Stimulated activated CD4-positive, alpha-beta T cell treated with anti-CD3 and anti-CD28 coated beads, Interleukin-2, amount 100 ng/mL, for 24 hours (primary cell): ENCODE results near the gene TM9SF1.
"Not testable (repeated sequence)": the region's sequence is repeated elsewhere in the genome, so short reads cannot be mapped to it uniquely, and the experiment has no call there.

ENCODE experiments used
- DNase-seq, 2 donors: peaks; one replicate each; pipeline ENCODE4 v3.0.0-alpha.2; 2020

The TM9SF1 gene

DNA sequence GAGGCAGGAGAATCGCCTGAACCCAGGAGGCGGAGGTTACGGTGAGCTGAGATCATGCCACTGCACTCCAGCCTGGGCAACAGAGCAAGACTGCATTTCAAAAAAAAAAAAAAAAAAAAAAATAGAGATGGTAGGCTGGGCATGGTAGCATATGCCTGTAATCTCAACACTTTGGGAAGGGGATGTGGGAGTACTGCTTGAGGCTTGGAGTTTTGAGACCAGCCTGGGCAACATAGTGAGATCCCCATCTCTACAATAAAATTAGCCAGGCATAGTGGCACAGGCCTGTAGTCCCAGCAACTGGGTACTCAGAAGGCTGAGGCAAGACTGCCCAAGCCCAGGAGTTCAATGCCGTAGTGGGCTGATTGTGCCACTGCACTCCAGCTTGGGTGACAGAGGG is 27.7 kb upstream of the TM9SF1 start:
- DNase-seq: not testable (repeated sequence)

DNA sequence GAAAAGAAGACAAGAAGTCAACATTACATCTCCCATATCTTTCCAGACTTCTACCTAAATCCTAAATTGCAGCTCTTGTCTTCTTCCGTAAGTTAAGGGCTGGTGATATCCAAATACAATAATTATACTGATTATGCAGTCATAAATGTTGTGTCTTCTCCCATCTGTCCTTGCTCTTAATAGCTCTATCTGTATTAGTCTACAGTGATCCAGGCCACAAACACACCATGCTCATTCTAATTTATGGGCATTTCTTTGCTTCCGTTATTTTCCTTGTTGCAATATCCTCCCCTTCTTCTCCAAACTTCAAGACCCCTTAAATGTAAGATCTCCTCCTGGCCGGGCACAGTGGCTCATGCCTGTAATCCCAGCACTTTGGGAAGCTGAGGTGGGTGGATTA is 24.3 kb upstream of the TM9SF1 start:
- no peak for DNase-seq

DNA sequence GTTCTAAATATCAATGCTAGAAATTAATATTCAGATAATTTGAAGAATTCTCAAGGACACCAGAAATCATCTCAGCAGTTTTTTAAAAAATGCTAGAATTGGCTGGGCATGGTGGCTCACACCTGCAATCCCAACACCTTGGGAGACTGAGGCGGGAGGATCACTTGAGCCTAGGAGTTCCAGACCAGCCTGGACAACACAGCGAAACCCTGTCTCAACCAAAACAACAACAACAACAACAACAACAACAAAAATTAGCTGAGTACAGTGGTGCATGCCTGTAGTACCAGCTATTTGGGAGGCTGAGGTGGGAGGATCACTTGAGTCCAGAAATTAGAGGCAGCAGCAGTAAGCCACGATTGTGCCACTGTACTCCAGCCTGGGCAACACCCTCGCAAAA is 23.8 kb upstream of the TM9SF1 start:
- DNase-seq: no peak

DNA sequence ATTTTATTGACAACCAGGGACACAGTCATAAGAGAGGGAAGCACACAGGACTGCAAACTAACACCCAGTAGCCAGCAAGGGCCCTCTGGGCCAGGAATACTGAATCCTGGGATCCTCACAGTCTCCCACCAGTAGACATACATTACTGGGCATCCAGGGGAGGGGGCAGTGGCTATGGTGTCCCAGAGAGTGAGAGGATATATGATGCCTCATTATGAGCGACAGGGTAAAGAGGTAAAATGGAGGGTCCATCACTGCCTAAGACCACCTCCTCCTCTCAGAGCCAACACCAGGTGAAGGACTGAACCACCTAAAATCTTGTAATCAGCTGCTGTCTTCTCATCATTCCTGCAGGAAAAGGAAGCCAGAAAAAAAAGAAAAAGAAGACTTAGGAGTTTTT is 21.6 kb upstream of the TM9SF1 start:
- DNase-seq: not testable (repeated sequence)

DNA sequence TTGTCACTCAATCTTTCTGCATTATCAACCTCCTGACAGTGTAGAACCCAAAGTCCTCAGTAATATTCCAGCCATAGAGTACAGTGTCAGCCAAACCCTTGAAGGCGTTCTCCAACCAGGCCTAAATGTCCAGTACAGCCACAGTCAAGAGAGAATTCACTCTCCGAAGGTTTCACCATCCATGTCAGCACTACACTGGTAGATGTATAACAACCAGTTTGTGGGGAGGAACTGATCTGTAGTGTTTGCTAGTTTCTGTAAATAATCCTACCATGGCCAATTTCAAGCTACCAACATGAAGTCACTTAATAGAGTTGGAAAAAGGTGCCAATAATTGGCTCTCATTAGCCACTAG is 21.1 kb upstream of the TM9SF1 start:
- no peak for DNase-seq

DNA sequence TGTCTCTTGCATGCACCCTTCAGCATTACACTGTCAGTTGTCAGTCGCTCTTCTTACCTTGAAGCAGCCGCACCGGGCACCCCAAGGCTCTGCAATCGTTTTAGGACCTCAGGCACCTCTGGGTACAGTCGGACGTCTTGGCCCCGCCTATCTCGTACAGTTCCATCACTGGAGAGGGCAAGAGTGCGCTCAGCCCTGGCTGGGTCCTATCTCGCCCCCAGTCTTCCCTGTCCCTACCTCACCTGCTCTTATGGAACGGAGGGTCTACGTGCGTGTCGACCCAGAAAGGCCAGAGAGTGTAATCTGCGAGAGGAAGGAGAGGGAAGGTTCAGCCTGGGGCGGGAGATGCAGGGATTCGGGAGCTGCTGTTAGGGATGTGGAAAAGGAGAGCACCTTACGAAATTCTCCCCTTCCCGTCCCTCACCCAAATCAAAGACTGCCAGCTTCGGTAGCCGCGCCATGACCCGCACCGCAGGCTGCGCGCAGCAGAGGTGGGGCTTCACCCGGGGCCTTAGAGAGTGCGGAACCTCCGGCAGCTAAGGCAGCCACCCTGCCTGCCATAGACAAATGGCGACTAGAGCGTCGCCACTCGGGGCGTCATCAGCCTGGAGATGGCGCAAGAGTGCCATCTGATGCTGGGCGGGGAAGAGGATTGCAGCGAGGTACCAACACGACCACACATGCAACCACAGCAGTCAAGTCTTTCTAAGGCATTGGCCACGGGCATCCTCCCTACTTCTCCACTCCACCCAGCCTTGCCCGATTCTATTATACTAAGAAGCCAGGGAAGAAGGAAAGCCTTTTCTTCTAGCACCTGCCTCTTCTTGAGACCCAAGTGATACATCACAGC is 20.5 kb upstream of the TM9SF1 start, which contains the start of gene MDP1:
Gene MDP1, minus strand, starts transcription at position 572 of the 850 bp plus-strand sequence. Its CDS starts 111 bp downstream, at position 461.
- DNase-seq: peak; percentile 84

DNA sequence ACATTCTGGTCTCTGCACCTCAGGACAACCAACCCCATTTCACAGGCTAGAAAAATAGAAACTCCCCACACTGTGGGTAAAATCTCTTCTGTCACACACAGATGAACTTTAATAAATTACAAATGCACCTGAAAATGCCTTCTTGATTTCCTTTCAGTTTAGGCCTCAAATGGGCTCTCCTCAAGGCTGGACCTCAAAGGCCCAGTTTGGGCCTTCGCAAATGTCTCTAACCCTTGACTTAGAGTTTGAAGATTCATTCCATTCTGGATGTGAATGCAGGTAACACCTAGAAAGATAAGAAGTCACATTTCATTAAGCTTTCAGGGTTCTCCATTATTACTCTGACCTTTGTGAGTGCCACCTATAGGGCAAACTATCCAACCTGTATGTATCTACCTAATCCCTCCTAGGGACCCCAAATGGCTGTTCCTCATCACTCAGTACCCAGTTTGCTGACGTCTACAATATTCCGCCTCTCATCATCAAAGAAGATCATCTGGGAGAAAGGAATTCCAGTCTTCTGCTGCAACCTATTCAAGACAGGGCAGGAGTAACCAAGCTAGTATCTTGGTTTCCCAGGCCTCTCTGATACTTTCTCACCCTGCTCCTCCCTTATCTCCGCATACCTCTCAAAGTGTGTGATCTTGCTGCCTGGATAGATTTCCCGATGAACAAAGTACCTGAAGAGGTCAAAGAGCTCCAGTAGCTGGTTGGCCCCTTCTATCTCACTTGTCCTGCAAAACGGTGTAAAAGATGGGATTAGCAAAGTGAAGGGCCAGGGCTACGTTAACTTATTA is 18.8 kb upstream of the TM9SF1 start:
- no peak for DNase-seq

DNA sequence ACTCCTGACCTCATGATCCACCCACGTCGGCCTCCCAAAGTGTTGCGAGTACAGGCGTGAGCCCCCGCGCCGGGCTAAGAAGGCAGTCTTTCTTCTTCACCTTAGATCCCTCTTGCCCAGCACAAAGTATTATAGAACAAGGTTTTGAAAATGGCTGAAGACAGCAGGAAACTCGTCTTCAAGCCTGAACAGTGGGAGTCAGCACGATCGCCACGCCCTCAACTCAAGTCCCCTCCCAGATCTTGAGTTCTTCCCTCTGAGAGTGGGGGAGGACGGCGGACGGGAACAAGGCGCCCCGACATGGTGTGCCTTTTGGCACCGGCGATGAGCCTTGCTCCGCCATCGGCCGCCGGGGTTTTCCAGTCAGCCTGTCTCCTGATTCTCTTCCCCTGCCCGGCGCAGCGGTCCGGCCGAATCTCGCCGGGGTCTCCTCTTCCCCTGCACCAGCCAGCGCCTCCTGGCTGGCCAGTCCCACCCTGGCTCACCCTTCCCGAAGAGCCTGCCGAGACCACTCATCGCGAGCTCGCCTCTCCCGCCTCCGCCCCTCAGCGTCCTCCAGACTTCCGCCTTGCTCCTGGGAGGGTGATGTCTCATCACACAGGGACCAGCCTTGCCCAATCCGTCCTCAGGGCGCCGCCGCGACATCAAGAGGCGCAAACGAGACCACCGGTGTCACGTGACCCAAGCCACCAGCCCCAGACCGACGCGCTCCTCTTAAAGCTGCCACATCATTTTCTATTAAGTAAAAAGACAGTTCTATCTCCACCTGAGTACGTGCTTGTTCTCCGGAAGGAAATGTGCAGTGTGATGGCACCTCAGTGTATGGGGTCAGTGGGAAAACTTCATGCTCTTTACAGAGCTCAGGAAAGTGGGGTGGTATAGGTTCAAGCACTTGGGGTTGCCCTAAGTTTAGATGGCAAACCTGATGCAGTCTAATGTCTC is 18.0 kb upstream of the TM9SF1 start, which contains the start of gene CHMP4A:
Gene CHMP4A, minus strand, starts transcription at position 565 of the 942 bp plus-strand sequence. Its CDS starts 49 bp downstream, at position 516.
- DNase-seq: peak; percentile 96

DNA sequence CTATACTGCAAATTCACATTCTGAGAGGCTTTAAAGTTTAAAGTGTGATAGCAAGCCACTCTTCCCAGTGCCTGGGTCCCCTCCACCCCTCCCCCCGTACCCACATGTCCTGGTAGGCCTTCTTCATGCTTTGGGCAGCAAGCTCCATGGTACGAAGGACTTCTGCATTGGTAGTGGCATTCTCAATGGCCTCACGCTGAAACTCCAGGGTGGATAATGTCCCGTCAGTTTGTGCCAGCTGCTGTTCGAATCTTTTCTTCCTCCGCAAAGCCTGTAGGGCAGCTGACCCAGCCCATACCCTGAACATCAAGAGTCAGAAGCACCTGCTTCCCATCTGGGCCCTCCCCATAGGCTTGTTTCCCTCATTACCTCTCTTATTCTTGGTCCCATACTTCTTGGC is 16.1 kb upstream of the TM9SF1 start:
- DNase-seq: no peak

DNA sequence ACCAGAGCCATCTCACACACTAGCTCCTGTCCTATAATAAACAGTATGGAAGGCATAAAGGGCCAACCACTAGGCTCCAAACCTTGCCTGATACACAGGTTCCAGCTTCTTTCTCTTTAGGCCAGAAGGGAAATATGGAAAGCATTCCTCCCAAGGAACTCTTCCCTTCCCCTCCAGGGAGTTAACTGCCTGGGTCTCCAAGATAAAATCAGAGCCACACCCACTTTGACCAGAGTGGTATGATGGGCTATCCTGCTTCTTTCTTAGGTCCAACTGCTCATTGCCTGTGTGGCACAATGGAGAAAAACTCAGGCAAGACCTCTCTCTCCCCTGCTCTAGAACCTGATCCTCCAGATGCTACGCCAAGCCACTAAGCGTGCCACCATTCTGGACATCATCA is 12.4 kb upstream of the TM9SF1 start:
- no peak for DNase-seq

DNA sequence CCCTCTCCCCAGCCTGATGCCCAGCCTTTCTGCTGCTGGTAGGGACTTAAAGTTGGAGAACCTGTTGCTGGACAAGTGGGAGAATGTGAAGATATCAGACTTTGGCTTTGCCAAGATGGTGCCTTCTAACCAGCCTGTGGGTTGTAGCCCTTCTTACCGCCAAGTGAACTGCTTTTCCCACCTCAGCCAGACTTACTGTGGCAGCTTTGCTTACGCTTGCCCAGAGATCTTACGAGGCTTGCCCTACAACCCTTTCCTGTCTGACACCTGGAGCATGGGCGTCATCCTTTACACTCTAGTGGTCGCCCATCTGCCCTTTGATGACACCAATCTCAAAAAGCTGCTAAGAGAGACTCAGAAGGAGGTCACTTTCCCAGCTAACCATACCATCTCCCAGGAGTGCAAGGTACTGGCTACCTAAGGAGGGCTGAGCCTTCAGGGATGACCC is 11.9 kb upstream of the TM9SF1 start:
- no peak for DNase-seq

DNA sequence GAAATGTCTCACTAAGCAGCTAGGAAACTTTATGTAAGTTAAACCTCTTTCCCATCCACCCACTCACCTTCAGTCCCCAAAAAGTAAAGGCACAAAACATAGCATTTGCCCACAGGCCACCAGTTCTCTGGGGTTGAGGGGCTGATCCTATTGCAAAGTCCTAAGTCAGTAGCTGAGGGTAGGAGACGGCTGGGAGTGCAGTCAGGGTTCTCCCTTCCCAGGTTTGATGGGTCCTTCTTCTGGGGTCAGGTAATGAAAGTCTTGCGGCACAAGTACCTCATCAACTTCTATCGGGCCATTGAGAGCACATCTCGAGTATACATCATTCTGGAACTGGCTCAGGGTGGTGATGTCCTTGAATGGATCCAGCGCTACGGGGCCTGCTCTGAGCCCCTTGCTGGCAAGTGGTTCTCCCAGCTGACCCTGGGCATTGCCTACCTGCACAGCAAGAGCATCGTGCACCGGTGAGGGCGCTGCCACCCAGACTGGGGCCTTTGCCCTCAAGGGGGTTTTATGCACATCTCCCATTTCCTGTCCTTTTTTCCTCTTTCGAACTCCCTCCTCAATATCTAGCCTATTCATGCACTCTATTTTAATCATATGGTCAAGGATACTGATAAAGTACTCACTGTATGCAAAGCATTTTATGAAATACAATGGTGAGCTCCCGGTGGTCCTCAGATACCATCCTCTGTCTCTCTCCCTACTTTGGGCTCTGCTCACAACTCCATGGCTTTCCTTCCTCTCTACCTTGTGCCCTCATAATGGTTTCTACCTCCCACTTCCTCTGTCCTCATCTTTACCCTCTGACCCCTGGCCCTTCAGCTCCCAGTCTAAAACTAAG is 11.2 kb upstream of the TM9SF1 start:
- no peak for DNase-seq

DNA sequence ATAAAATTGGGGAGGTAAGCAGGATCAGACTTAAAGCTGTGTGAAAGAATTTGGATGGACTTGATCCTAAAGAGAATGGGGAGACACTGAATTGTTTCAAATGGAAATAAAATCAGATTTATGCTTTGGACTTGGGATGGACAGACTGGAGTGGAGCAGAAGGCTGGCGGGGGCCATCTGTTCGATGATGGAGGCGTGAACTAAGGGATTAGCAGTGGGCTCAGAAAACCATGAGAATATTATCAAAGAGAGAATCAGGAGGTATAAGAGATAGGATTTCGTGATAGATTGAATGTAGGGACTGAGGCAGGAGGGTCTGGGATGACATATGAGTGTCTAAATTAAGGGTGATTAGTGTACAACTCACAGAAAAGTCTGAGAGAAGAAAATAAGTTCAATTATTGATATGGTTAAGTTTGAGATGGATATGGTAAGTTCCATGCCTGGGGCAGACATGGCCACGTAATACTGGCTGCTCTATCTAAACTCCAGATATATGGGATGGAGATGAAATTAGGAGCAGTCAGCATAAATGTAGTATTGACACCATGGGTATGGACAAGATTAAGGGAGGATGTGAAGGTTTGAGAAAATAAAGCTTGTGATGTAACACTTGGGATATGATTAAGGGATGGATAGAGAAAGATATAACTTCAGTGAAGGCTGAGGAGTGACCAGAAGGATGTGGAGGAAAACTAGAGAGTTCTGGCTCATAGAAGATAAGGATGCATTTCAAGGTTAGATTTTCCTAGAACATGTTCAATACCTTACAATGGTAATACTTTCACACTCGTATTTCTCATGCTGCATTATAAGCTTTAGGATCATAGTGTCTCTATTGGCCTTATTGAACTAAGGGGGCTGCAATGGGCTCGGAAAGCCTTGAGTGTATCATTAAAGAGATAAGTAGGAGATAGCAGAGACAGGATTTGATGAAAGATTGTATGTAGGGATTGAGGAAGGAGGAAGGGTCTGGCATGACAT is 9.2 kb upstream of the TM9SF1 start:
- no peak for DNase-seq

DNA sequence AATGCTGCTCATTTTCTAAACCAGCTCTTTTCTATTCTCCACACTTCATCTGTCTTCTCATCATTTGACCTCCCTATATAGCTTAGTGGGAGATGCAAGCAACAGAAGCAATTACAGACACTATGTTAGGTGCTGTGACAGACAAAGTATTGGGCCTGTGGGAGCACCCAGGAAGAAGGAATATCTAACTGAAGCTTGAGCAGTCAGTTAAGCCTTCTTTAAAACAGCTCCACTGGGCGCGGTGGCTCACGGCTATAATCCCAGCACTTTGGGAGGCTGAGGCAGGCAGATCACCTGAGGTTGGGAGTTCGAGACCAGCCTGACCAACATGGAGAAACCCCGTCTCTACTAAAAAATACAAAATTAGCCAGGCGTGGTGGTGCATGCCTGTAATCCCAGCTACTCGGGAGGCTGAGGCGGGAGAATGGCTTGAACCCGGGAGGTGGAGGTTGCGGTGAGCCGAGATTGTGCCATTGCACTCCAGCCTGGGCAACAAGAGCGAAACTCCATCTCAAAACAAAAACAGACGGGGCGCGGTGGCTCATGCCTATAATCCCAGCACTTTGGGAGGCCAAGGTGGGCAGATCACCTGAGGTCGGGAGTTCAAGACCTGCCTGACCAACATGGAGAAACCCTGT is 8.1 kb upstream of the TM9SF1 start:
- not testable (repeated sequence) for DNase-seq

DNA sequence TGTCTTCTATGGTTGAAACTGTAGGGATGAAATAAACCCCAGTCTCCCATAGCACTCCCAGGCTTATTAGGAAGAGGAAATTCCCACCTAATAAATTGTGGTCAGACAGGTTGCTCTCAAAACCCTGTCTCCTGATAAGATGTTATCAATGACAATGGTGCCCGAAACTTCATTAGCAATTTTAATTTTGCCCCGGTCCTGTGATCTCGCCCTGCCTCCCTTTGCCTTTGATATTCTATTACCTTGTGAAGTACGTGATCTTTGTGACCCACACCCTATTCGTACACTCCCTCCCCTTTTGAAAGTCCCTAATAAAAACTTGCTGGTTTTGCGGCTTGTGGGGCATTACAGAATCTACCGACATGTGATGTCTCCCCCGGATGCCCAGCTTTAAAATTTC is 7.3 kb upstream of the TM9SF1 start:
- not testable (repeated sequence) for DNase-seq

DNA sequence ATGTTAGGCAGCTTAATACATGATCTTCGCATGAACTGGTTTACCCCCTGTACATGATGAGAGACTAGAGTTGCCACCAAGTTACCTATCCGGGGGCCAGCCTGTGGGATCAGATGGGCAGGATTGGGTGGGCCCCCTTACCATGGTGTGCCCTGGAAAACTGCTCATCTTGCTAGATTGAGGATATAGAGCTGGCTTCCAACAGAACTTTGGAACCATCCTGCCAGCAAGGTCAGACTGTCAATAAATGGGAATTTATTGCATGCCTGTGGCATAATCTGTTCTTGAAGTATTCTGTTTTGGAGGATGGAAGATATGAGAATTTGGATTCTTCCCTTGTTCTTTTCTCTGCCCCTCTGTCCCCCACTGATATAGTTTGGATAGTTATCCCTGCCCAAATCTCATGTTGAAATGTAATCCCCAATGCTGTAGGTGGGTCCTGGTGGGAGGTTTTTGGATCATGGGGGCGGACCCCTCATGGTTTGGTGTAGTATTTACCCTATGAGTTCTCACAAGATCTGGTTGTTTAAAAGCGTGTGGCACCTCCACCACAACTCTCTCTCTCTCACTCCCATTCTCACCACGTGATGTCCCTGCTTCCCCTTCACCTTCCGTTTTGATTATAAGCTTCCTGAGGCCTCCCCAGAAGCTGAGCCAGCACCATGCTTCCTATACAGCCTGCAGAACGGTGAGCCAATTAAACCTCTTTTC is 3.7 kb upstream of the TM9SF1 start:
- no peak for DNase-seq

DNA sequence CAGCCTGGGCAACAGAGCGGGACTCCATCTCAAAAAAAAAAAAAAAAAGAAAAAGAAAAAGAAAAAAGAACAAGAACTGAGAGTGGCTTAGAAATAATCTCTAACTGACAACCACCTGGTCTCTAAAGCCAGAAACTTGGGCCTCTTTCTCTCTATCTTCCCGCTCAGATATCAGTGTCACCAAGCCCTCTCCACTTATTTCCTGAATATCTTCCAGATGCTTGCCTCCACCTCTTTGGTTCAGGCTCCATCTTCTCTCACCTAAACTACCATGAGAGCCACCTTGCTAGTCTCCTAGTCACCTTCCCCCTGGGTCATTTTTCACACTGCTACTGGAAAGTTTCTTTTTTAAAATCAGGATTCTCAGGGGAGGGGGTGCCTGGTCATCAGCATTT is 1.8 kb upstream of the TM9SF1 start:
- no peak for DNase-seq

DNA sequence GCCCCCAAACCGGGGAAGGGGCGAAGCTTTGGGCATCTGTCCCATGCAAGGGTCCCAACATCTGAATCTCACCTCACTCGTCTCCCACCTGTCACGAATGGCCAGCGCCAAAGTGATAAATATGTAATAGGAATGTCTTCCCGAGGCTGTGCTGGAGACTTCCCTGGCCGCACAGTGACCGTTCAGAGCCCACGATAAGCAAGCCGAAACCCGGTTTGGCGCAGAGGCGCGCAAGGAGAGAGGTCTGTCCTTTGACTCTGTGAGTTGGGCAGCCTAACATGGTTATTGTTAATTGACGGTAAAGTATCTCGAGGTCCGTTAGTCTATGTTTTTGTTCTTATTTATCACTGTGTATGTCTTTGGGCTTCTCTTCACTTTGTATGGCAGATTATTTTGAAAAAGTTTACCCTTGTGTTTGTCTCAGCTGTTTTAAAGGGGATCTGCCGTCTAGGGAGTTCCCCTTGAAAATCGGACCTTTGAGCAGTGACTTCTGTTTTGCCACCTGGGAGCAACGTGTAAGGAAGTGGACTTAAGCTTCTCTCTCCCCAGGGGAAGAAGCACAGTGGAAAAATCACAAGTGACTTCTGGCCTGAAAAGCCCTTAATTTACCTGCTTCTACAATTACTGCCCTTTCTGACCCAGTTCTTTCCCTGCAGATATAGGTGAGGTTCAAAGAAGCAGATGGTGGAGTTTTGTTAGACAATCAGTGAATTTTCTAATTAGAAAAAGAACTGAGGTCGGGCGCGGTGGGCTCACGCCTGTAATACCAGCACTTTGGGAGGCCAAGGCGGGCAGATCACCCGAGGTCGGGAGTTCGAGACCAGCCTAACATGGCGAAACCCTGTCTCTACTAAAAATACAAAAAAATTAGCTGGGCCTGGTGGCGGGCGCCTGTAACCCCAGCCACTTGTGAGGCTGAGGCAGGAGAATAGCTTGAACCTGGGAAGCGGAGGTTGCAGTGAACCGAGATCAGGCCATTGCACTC is 1.1 kb upstream of the TM9SF1 start:
- no peak for DNase-seq
